Measurements from ENCODE around the gene BRAF. TPM values are rescaled to one million over a fixed set of nuclear protein-coding genes. Genes with fewer than 3 reads are reported as not detected.
A peak's percentile ranks its signal among the peaks of the same experiment; 100 is the strongest.
"Not testable (repeated sequence)": the region's sequence is repeated elsewhere in the genome, so short reads cannot be mapped to it uniquely, and the experiment has no call there.

The BRAF gene
- total and polyA plus RNA-seq, 5 experiments from 2014 or later: 7.4 to 54.9 (median 11.2) TPM

GRCh38 chr7:140696024-140696679 is 228.6 kb downstream of the BRAF start:
- ATAC-seq (peak in 1 of 2 donors; percentile 28), DNase-seq (peak in 5 of 10 donors; percentile 87 to 95 (median 89))
- Mint-ChIP-seq H3K27me3 (no peaks in the 10 kb centered on the region), H3K4me1 (peaks cover 17 to 47% (median 42%) of the 10 kb centered on the region in 4 donors), H3K4me3 (peak overlapping the region; percentile 92 to 100 (median 99)), H3K9me3 (no peaks in the 10 kb centered on the region), H3K36me3 (peaks cover 0 to 15% (median 0%) of the 10 kb centered on the region in 3 donors), H3K27ac (peak overlapping the region; percentile 95 to 99 (median 98))
- POLR2A ChIA-PET: interaction anchor here (0.6 to 2.4 kb wide), 11 partner anchors 18 to 931 kb away, joined by 3 to 14 read pairs (median 6); partner anchors contain the start of genes ADCK2, MKRN1 and MRPS33

- Mint-ChIP-seq H3K27me3 (no peaks in the 10 kb centered on the region), H3K4me1 (peaks cover 17 to 42% (median 41%) of the 10 kb centered on the region in 4 donors), H3K4me3 (peak overlapping the region in 8 of 10 donors; percentile 20 to 100 (median 98)), H3K9me3 (no peaks in the 10 kb centered on the region), H3K36me3 (peaks cover 0 to 22% (median 0%) of the 10 kb centered on the region in 3 donors), H3K27ac (peak overlapping the region; percentile 75 to 99 (median 96))
- ATAC-seq (no peak), DNase-seq (no peak)
- POLR2A ChIA-PET: interaction anchor here (1.3 to 2.4 kb wide), 3 partner anchors 29 to 319 kb away, joined by 3 to 9 read pairs (median 3); partner anchors contain the start of gene MRPS33
Observed at GRCh38 chr7:140695381-140695780, 229.3 kb downstream of the BRAF start.

- H3K36me3 Mint-ChIP-seq: peaks cover 0 to 21% (median 0%) of the 10 kb centered on the region in 3 donors
- POLR2A ChIA-PET: interaction anchor here (0.9 to 2.4 kb wide), 4 partner anchors 30 to 320 kb away, joined by 3 to 9 read pairs (median 3); partner anchors contain the start of gene MRPS33
- no peak for DNase-seq
- no peak for ATAC-seq
- no peaks in the 10 kb centered on the region for H3K27me3 Mint-ChIP-seq
- H3K27ac Mint-ChIP-seq: peak overlapping the region in 6 of 10 donors; percentile 31 to 75 (median 66)
- peaks cover 15 to 36% (median 36%) of the 10 kb centered on the region in 4 donors for H3K4me1 Mint-ChIP-seq
- H3K4me3 Mint-ChIP-seq: peak overlapping the region in 1 of 10 donors; percentile 36
- no peaks in the 10 kb centered on the region for H3K9me3 Mint-ChIP-seq
Observed at GRCh38 chr7:140694592-140694991, 230.1 kb downstream of the BRAF start.

GRCh38 chr7:140693849-140694248 is 230.9 kb downstream of the BRAF start:
- H3K9me3 Mint-ChIP-seq, H3K4me3 Mint-ChIP-seq, ATAC-seq, H3K27me3 Mint-ChIP-seq, DNase-seq: not testable (repeated sequence)
- H3K36me3 Mint-ChIP-seq: peaks cover 0 to 22% (median 0%) of the 10 kb centered on the region in 3 donors
- POLR2A ChIA-PET: interaction anchor here (0.9 kb wide), 1 partner anchor 45 kb away, joined by 3 read pairs; no protein-coding TSS in a partner anchor
- H3K4me1 Mint-ChIP-seq: peaks cover 12 to 31% (median 30%) of the 10 kb centered on the region in 4 donors
- peak overlapping the region in 1 of 10 donors; percentile 72 for H3K27ac Mint-ChIP-seq

- H3K36me3 Mint-ChIP-seq: peaks cover 0 to 33% (median 4%) of the 10 kb centered on the region in 3 donors
- no peak for ATAC-seq
- H3K4me3 Mint-ChIP-seq: no peak overlapping the region
- no peak for DNase-seq
- no peaks in the 10 kb centered on the region for H3K9me3 Mint-ChIP-seq
- peaks cover 2 to 11% (median 8%) of the 10 kb centered on the region in 4 donors for H3K4me1 Mint-ChIP-seq
- POLR2A ChIA-PET: interaction anchor here (1.2 to 1.4 kb wide), 2 partner anchors 18 to 42 kb away, joined by 3 read pairs; partner anchors contain the start of gene ADCK2
- H3K27ac Mint-ChIP-seq: peak overlapping the region in 3 of 10 donors; percentile 14 to 31 (median 28)
- no peaks in the 10 kb centered on the region for H3K27me3 Mint-ChIP-seq
Observed at GRCh38 chr7:140691376-140692045, 233.2 kb downstream of the BRAF start.

- H3K4me3 Mint-ChIP-seq: no peak overlapping the region
- POLR2A ChIA-PET: no interaction called here
- H3K27ac Mint-ChIP-seq: no peak overlapping the region
- no peaks in the 10 kb centered on the region for H3K27me3 Mint-ChIP-seq
- ATAC-seq: no peak
- DNase-seq: no peak
- H3K36me3 Mint-ChIP-seq: peaks cover 0 to 48% (median 6%) of the 10 kb centered on the region in 3 donors
- no peaks in the 10 kb centered on the region for H3K9me3 Mint-ChIP-seq
- H3K4me1 Mint-ChIP-seq: peaks cover 0 to 1% (median 0%) of the 10 kb centered on the region in 4 donors
Observed at GRCh38 chr7:140689199-140690152, 235.3 kb downstream of the BRAF start.

- H3K4me3 Mint-ChIP-seq: no peak overlapping the region
- H3K36me3 Mint-ChIP-seq: peaks cover 0 to 59% (median 8%) of the 10 kb centered on the region in 3 donors
- H3K27me3 Mint-ChIP-seq: no peaks in the 10 kb centered on the region
- DNase-seq: no peak
- peaks cover 0 to 1% (median 0%) of the 10 kb centered on the region in 4 donors for H3K4me1 Mint-ChIP-seq
- peak overlapping the region in 3 of 10 donors; percentile 44 to 65 (median 48) for H3K27ac Mint-ChIP-seq
- POLR2A ChIA-PET: no interaction called here
- ATAC-seq: no peak
- H3K9me3 Mint-ChIP-seq: no peaks in the 10 kb centered on the region
Observed at GRCh38 chr7:140688341-140688740, 236.4 kb downstream of the BRAF start.

- Mint-ChIP-seq H3K27me3 (no peaks in the 10 kb centered on the region), H3K9me3 (no peaks in the 10 kb centered on the region), H3K36me3 (peaks cover 0 to 63% (median 11%) of the 10 kb centered on the region in 3 donors), H3K4me1 (peaks cover 0 to 2% (median under 1%) of the 10 kb centered on the region in 4 donors), H3K4me3 (no peak overlapping the region), H3K27ac (peak overlapping the region in 1 of 10 donors; percentile 13)
- POLR2A ChIA-PET: no interaction called here
- ATAC-seq (no peak), DNase-seq (no peak)
Observed at GRCh38 chr7:140686921-140687320, 237.8 kb downstream of the BRAF start.

- H3K4me3 Mint-ChIP-seq: no peak overlapping the region
- no peaks in the 10 kb centered on the region for H3K9me3 Mint-ChIP-seq
- H3K4me1 Mint-ChIP-seq: peaks cover 0 to 4% (median 2%) of the 10 kb centered on the region in 4 donors
- no peak for DNase-seq
- no peaks in the 10 kb centered on the region for H3K27me3 Mint-ChIP-seq
- POLR2A ChIA-PET: interaction anchor here (1.3 to 1.4 kb wide), 3 partner anchors 10 to 37 kb away, joined by 3 read pairs; no protein-coding TSS in a partner anchor
- no peak for ATAC-seq
- peak overlapping the region in 2 of 10 donors; percentile 24 to 33 for H3K27ac Mint-ChIP-seq
- H3K36me3 Mint-ChIP-seq: peaks cover 0 to 66% (median 16%) of the 10 kb centered on the region in 3 donors
Observed at GRCh38 chr7:140685407-140686087, 239.2 kb downstream of the BRAF start.

- Mint-ChIP-seq H3K4me1 (peaks cover 0 to 4% (median 2%) of the 10 kb centered on the region in 4 donors), H3K27ac (peak overlapping the region in 3 of 10 donors; percentile 43 to 76 (median 48)), H3K9me3 (no peaks in the 10 kb centered on the region), H3K36me3 (peaks cover 0 to 75% (median 20%) of the 10 kb centered on the region in 3 donors), H3K27me3 (no peaks in the 10 kb centered on the region), H3K4me3 (no peak overlapping the region)
- no peak for ATAC-seq
- no peak for DNase-seq
- POLR2A ChIA-PET: interaction anchor here (1.8 kb wide), 1 partner anchor 11 kb away, joined by 4 read pairs; the partner anchor contains the start of gene ADCK2
Observed at GRCh38 chr7:140684066-140684950, 240.4 kb downstream of the BRAF start.

Measured in naive thymus-derived CD8-positive, alpha-beta T cell (primary cell).